Endothelial cell of umbilical vein (primary cell): ENCODE data around the gene RBM20. TPM values are rescaled to one million over a fixed set of nuclear protein-coding genes. Genes with fewer than 3 reads are reported as not detected.

ENCODE experiments used
- BruUV-seq: library from RNA; stranded (reverse); fragments of 400-500 nt; replicated peaks from 2 replicates; lab custom pipeline; 2021; lab: Mats Ljungman, UMichigan
- CTCF ChIA-PET: fragments of 300-600, 350-600 bp; sonication (Branson Sonifier 250); formaldehyde crosslinking; loops from one replicate; lab custom pipeline; 2021; ENCODE audit warnings: antibody characterized with exemption, inconsistent platforms; lab: Charles Lee
- POLR2A ChIA-PET: fragments of 300-600, 350-600 bp; sonication (Branson Sonifier 250); formaldehyde crosslinking; loops from one replicate; lab custom pipeline; 2021; ENCODE audit warnings: antibody characterized with exemption, inconsistent platforms; lab: Charles Lee
- DNase-seq: peaks from one replicate; pipeline ENCODE4 v3.0.0-alpha.2; 2011; ENCODE audit warnings: low read depth, low spot score
- FAIRE-seq: peaks from 2 replicates; lab custom pipeline; 2011; peaks lifted over from hg19 to GRCh38; lab: Jason Lieb, UNC
- H2AFZ ChIP-seq: 2 replicates; pipeline ENCODE4 v1.6.0; 2012; ENCODE audit warnings: low read depth, low read length, control low read depth, inconsistent platforms
- H3K27ac ChIP-seq: 2 replicates; pipeline ENCODE4 v1.5.1; 2011; ENCODE audit warnings: low read depth, mild to moderate bottlenecking, control low read depth, low read length, moderate library complexity; ENCODE audit not compliant: insufficient read depth
- H3K27me3 ChIP-seq, 2 experiments: 2 replicates each; pipeline versions ENCODE4 v1.6.0 to v1.6.1; 2011; ENCODE audit warnings: low read length in 2 of 2, mixed read lengths in 1 of 2; ENCODE audit not compliant: control insufficient read depth in 2 of 2, insufficient read depth in 2 of 2
- H3K36me3 ChIP-seq, 2 experiments: 2 replicates in 1 of 2; 3 replicates in 1 of 2; pipeline ENCODE4 v1.5.1; 2011; ENCODE audit warnings: low read length in 2 of 2, mild to moderate bottlenecking in 1 of 2, moderate library complexity in 1 of 2; ENCODE audit not compliant: control insufficient read depth in 2 of 2, insufficient read depth in 2 of 2; ENCODE audit errors: extremely low read depth in 1 of 2
- H3K4me1 ChIP-seq: 3 replicates; pipeline ENCODE4 v1.5.1; 2011; ENCODE audit warnings: mild to moderate bottlenecking, low read length; ENCODE audit not compliant: control insufficient read depth, insufficient read depth; ENCODE audit errors: extremely low read depth
- H3K4me2 ChIP-seq: 2 replicates; pipeline ENCODE4 v1.6.1; 2011; ENCODE audit warnings: low read length, control low read depth, mixed read lengths; ENCODE audit not compliant: insufficient read depth
- H3K4me3 ChIP-seq, 3 experiments: fragments of 200-600 bp in 1 of 3; sonication (generic), shearing (Covaris generic) in 1 of 3; replicated peaks in 1 of 3; 2 replicates each; pipeline ENCODE4 v1.5.1; 2011 to 2016; ENCODE audit warnings: control low read depth in 3 of 3, low read length in 3 of 3, mild to moderate bottlenecking in 2 of 3, inconsistent platforms in 1 of 3, low read depth in 1 of 3, moderate library complexity in 1 of 3; ENCODE audit not compliant: insufficient read depth in 1 of 3
- H3K79me2 ChIP-seq: 2 replicates; pipeline ENCODE4 v1.6.0; 2012; ENCODE audit warnings: low read length, inconsistent platforms; ENCODE audit not compliant: control insufficient read depth, insufficient read depth
- H3K9ac ChIP-seq: replicated peaks from 2 replicates; pipeline ENCODE3; 2011; ENCODE audit warnings: low read length, control low read depth; ENCODE audit not compliant: insufficient read depth; ENCODE audit errors: extremely low read depth
- H3K9me1 ChIP-seq: replicated peaks from 3 replicates; pipeline ENCODE4 v1.6.0; 2011; ENCODE audit warnings: mild to moderate bottlenecking, low read length; ENCODE audit not compliant: control insufficient read depth, insufficient read depth; ENCODE audit errors: extremely low read depth
- H3K9me3 ChIP-seq: replicated peaks from 2 replicates; pipeline ENCODE4 v1.5.1; 2012; ENCODE audit warnings: low read length, inconsistent platforms; ENCODE audit not compliant: control insufficient read depth, insufficient read depth
- H4K20me1 ChIP-seq: replicated peaks from 2 replicates; pipeline ENCODE3; 2011; ENCODE audit warnings: mild to moderate bottlenecking, low read length; ENCODE audit not compliant: control insufficient read depth, insufficient read depth; ENCODE audit errors: extremely low read depth
- CTCF ChIP-seq, 2 donors: IDR thresholded peaks; 1 replicate in 1 of 2; 2 replicates in 1 of 2; pipeline ENCODE4 v1.5.1; 2011; ENCODE audit warnings: low read length in 2 of 2, mild to moderate bottlenecking in 2 of 2, moderate library complexity in 2 of 2, control low read depth in 1 of 2, inconsistent platforms in 1 of 2, low read depth in 1 of 2; ENCODE audit not compliant: insufficient read depth in 1 of 2; ENCODE audit errors: extremely low read depth in 1 of 2
- EZH2 ChIP-seq: IDR thresholded peaks from 2 replicates; pipeline ENCODE4 v1.6.1; 2012; ENCODE audit warnings: borderline replicate concordance, low read depth, mild to moderate bottlenecking, moderate library complexity, low read length, inconsistent platforms; ENCODE audit not compliant: severe bottlenecking
- POLR2A ChIP-seq: IDR thresholded peaks from 2 replicates; pipeline ENCODE4 v1.6.1; 2012; ENCODE audit warnings: low read depth, mild to moderate bottlenecking, control low read depth, low read length
- POLR2AphosphoS5 ChIP-seq: IDR thresholded peaks from 2 replicates; pipeline ENCODE4 v1.6.1; 2012; ENCODE audit warnings: low read depth, mild to moderate bottlenecking, control low read depth, low read length, moderate library complexity; ENCODE audit not compliant: insufficient read depth
- dilution Hi-C: fragments of 300-500 bp; cut with MboI; formaldehyde crosslinking; loops from one replicate; pipeline ENCODE4 v1.15.0; 2019; ENCODE audit warnings: low sequenced_read_pairs; ENCODE audit not compliant: extremely low pct_ligation_motif_present
- intact Hi-C: fragments of 100-400 bp; cut with micrococcal nuclease; formaldehyde crosslinking; loops from one replicate; pipeline ENCODE4 v1.10.0; 2022
- polyA plus RNA-seq, 4 experiments: library from polyadenylated mRNA; depleted of rRNA in 3 of 4; stranded (reverse) in 3 of 4; unstranded in 1 of 4; fragments of >200 nt; gene quantifications; 2 replicates each; pipeline versions ENCODE4 v1.2.1 to v1.2.3, GENCODE V29; 2011 to 2012; ENCODE audit warnings: missing spikeins in 1 of 4
- total RNA-seq: library from RNA; stranded (reverse); gene quantifications from 2 replicates; pipeline ENCODE4 v1.2.3, GENCODE V29; 2021
- TF ChIP-seq, protein P1 (sequence below): IDR thresholded peaks from 2 replicates; pipeline ENCODE4 v1.6.1; 2011; ENCODE audit not compliant: insufficient read depth, insufficient read length

Gene RBM20
- total and polyA plus RNA-seq, 2 donors (not counting 3 experiments of a cell fraction or from before 2014, with no cell fraction given) = 0.04 TPM; not detected in 1

- DNase-seq = no peak
- Histone ChIP-seq H3K4me1 (no peaks in the 10 kb centered on the region), H3K27me3 (peaks cover 0 to 4% of the 10 kb centered on the region in 2 experiments), H2AFZ (no peak overlapping the region), H3K9me3 (no peaks in the 10 kb centered on the region), H3K9ac (no peak overlapping the region), H4K20me1 (no peaks in the 10 kb centered on the region), H3K4me3 (no peak overlapping the region), H3K79me2 (no peaks in the 10 kb centered on the region), H3K4me2 (no peak overlapping the region), H3K27ac (no peak overlapping the region), H3K36me3 (no peaks in the 10 kb centered on the region), H3K9me1 (no peaks in the 10 kb centered on the region)
- dilution Hi-C loops = no loop called here
- intact Hi-C loops = no loop called here
- TF ChIP-seq POLR2AphosphoS5 (no peak), POLR2A (no peak), CTCF (IDR thresholded peaks at IDR 0.05; ENCODE audit: extremely low read depth in 1 of 2, insufficient read depth in 1 of 2, low read depth in 1 of 2, low read length in 2 of 2) (no peak), EZH2 (no peak)
- TF ChIP-seq, protein P1, sequence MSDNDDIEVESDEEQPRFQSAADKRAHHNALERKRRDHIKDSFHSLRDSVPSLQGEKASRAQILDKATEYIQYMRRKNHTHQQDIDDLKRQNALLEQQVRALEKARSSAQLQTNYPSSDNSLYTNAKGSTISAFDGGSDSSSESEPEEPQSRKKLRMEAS = no peak
- POLR2A ChIA-PET = no interaction called here
- BruUV-seq = no TSS peak
- CTCF ChIA-PET = interaction anchor here (1.3 to 1.4 kb wide), 2 partner anchors 15 to 72 kb away, joined by 3 to 4 read pairs; no protein-coding TSS in a partner anchor
- no peak for FAIRE-seq
These were observed 174.4 kb downstream of the RBM20 start for GRCh38 chr10:110818311-110819256.
